Colonic mucosa (tissue), 4 donors: Measurements from ENCODE around the gene NUMA1. TPM values are rescaled to one million over a fixed set of nuclear protein-coding genes. Genes with fewer than 3 reads are reported as not detected.

Experiments used
- DNase-seq: peaks from one replicate; pipeline ENCODE4 v3.0.0-alpha.2; 2020
- H3K27ac ChIP-seq: fragments of 200-600 bp; one replicate; pipeline ENCODE4 v1.8.0; 2021
- H3K27me3 ChIP-seq: fragments of 200-600 bp; one replicate; pipeline ENCODE4 v1.8.0; 2021
- H3K36me3 ChIP-seq: fragments of 200-600 bp; one replicate; pipeline ENCODE4 v1.8.0; 2021
- H3K4me1 ChIP-seq: fragments of 200-600 bp; one replicate; pipeline ENCODE4 v1.8.0; 2021; ENCODE audit warnings: mild to moderate bottlenecking
- H3K4me3 ChIP-seq: fragments of 200-600 bp; one replicate; pipeline ENCODE4 v1.8.0; 2021
- H3K9ac ChIP-seq, 2 donors: one replicate each; pipeline ENCODE4 v1.7.0; 2013; ENCODE audit warnings: control low read depth in 2 of 2, low read depth in 2 of 2, low read length in 2 of 2
- H3K9me3 ChIP-seq: fragments of 200-600 bp; one replicate; pipeline ENCODE4 v1.8.0; 2021
- CTCF ChIP-seq: fragments of 200-600 bp; IDR thresholded peaks from one replicate; pipeline ENCODE4 v1.8.0; 2022; ENCODE audit warnings: antibody characterized with exemption, mild to moderate bottlenecking
- intact Hi-C: fragments of 100-400 bp; cut with DNase I; formaldehyde crosslinking; loops from one replicate; pipeline ENCODE4 v1.14.1; 2022
- total RNA-seq, 2 donors: library from RNA; stranded (reverse); fragmentation: NEBNext Ultra II Directional in 1 of 2; extraction: Animal tissue kit (Norgen Biotek cat#: 25700) in 1 of 2; gene quantifications; one replicate each; pipeline ENCODE4 v1.2.1, GENCODE V29; 2021
- donor health status: healthy.
- donor health status: DM: no; HTN: no; CAD: no.
- donor health status: DM: no; HTN: no; CAD: no.

NUMA1 gene
- total RNA-seq, 2 donors from 2014 or later = 154 to 158 TPM

- Histone ChIP-seq H3K27ac (no peak overlapping the region), H3K36me3 (peaks cover 79% of the 10 kb centered on the region), H3K9ac (no peak overlapping the region), H3K27me3 (no peaks in the 10 kb centered on the region), H3K4me3 (no peak overlapping the region), H3K4me1 (no peaks in the 10 kb centered on the region), H3K9me3 (no peaks in the 10 kb centered on the region)
- no peak for TF ChIP-seq CTCF
- intact Hi-C loops = no loop called here
- no peak for DNase-seq
Measured at GRCh38 chr11:72012897-72013721, 67.2 kb downstream of the NUMA1 start.

- H3K36me3 ChIP-seq = peaks cover 75% of the 10 kb centered on the region
Measured at GRCh38 chr11:72012091-72012630, 68.2 kb downstream of the NUMA1 start.

DNA sequence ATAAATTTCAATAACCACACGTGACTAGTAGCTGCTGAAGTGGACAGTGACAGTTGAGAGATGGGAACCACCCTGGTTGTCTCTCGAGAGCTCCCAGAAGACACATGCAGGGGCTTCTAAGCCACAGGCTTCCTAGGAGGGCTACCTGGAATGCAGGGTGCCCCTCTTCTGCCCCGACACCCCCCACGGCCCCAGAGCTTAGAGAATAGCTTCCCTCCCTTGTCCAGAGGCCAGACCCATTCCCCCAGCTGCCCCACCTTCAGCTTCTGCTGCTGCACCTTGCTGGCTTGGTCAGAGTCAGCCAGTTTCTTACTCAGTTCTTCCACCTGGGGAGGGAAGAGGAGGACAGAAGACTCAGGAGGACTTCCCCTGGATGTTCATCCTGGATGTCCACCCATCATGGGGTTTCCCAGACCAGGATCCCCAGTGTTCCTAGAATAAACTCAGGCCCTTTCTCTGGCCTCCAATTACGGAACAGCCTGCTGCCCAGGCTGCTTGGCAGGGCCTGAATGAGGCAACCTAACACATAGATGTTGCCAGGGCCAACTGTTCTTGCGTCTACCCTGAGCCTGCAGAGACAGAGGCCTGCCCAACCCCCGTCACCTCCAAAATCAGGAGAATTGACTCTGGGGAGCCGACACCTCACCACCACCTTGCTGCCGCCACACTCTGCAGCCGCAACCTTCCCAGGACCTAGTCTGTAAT lies 69.7 kb downstream of the NUMA1 start:
- no peak overlapping the region for H3K4me3 ChIP-seq
- no peaks in the 10 kb centered on the region for H3K4me1 ChIP-seq
- no peaks in the 10 kb centered on the region for H3K27me3 ChIP-seq
- H3K36me3 ChIP-seq = peaks cover 81% of the 10 kb centered on the region
- H3K9me3 ChIP-seq = no peaks in the 10 kb centered on the region
- TF ChIP-seq CTCF = no peak
- DNase-seq = no peak
- no peak overlapping the region for H3K9ac ChIP-seq
- intact Hi-C loops = no loop called here
- H3K27ac ChIP-seq = no peak overlapping the region

More at GRCh38 chr11:72012091-72012630, 68.2 kb downstream of the NUMA1 start:
- no peak overlapping the region for H3K4me3 ChIP-seq
- H3K27ac ChIP-seq = no peak overlapping the region
- intact Hi-C loops = no loop called here
- no peak for DNase-seq
- H3K4me1 ChIP-seq = no peaks in the 10 kb centered on the region
- no peak for TF ChIP-seq CTCF
- H3K27me3 ChIP-seq = no peaks in the 10 kb centered on the region
- no peak overlapping the region for H3K9ac ChIP-seq
- H3K9me3 ChIP-seq = no peaks in the 10 kb centered on the region

DNA sequence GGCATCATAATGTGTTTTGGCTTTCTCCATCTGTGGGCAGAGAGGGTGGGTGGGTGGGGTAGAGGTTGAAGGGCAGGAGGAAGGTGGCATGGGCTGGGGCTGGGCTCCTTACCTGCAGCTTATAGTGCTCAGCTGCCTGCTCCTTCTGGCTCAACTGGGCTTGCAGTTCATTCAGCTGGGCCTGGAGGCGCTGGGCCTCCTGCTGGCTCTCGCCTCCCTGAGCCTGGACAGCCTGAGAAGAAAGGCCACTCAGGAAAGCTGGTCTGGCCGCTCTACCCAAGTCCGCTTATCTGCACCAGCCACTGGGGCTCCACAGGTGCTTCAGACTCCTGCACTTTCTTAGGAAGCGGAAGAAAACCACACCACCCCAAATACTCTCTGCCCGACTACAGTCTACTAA lies 71.2 kb downstream of the NUMA1 start:
- H3K4me3 ChIP-seq = no peak overlapping the region
- no peaks in the 10 kb centered on the region for H3K9me3 ChIP-seq
- peaks cover 79% of the 10 kb centered on the region for H3K36me3 ChIP-seq
- intact Hi-C loops = no loop called here
- TF ChIP-seq CTCF = no peak
- H3K27ac ChIP-seq = no peak overlapping the region
- no peaks in the 10 kb centered on the region for H3K4me1 ChIP-seq
- H3K9ac ChIP-seq = no peak overlapping the region
- no peaks in the 10 kb centered on the region for H3K27me3 ChIP-seq
- no peak for DNase-seq

DNA sequence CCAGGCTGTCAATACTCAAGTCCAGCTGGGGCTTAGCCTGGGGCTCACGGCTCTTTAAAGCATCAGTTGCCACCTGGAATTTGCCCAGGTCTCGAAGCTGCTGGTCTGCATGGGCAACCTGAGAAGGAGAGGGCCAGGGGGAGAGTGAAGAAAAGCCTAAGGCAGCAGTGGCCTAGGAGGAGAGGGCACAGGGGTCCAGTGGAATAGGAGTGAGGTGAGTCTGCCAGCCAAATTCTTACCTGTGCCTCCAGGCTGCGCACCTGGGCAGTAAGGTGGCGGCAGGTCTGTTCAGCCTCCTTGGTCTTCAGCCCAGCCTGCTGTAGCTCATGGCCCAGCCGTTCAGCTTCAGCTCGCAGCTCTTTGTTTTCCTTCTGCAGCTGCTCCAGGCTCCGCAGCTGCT lies 71.6 kb downstream of the NUMA1 start:
- H3K4me1 ChIP-seq = no peaks in the 10 kb centered on the region
- intact Hi-C loops = no loop called here
- no peaks in the 10 kb centered on the region for H3K27me3 ChIP-seq
- H3K36me3 ChIP-seq = peaks cover 79% of the 10 kb centered on the region
- no peak for DNase-seq
- no peaks in the 10 kb centered on the region for H3K9me3 ChIP-seq
- H3K27ac ChIP-seq = no peak overlapping the region
- no peak overlapping the region for H3K9ac ChIP-seq
- TF ChIP-seq CTCF = no peak
- no peak overlapping the region for H3K4me3 ChIP-seq
